ENCODE measurements around the gene BEND3.
"Not testable (repeated sequence)": the region's sequence is repeated elsewhere in the genome, so short reads cannot be mapped to it uniquely, and the experiment has no call there.

Gene BEND3

DNA sequence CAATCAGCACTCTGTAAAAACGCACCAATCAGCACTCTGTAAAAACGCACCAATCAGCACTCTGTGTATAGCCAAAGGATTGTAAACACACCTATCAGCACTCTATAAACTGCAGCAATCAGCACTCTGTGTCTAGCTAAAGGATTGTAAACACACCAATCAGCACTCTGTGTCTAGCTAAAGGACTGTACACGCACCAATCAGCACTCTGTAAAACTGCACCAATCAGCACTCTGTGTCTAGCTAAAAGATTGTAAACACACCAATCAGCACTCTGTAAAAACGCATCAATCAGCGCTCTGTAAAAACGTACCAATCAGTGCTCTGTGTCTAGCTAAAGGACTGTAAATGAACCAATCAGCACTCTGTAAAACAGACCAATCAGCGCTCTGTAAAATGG, 30.9 kb downstream of the BEND3 start:
- H3K4me3 ChIP-seq (ENCODE audit: insufficient read depth, low read depth, low read length, poor library complexity, severe bottlenecking); H3K27ac ChIP-seq (ENCODE audit: insufficient read depth, low read length, poor library complexity, severe bottlenecking); DNase-seq; H3K27me3 ChIP-seq (replicated peaks; ENCODE audit: control insufficient read depth, insufficient read depth, low read length, poor library complexity, severe bottlenecking); H3K4me1 ChIP-seq (ENCODE audit: control insufficient read depth, insufficient read depth, low read length, poor library complexity, severe bottlenecking); H3K9me3 ChIP-seq (ENCODE audit: control insufficient read depth, low read length); H3K36me3 ChIP-seq (ENCODE audit: control insufficient read depth, insufficient read depth, low read length): not testable (repeated sequence)

DNA sequence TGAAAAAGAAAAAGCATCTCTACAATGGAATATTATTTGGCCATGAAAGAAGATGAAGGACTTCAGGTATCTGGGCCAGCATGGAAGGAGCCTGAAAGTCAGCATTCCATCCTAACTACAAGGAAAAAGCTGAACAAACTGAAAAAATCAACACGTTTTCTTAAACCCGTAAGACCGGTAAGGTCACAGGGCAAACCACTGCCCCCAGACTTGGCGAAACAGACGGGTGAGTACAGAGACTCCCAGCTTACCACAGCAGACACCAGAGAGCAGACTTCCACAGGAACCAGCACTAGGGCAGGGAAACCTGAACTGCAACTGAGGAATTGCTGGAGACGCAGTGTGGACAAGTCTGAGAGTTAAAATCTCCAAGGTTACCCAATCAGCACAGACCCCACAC, 31.4 kb downstream of the BEND3 start:
- H3K4me3 ChIP-seq (ENCODE audit: insufficient read depth, low read depth, low read length, poor library complexity, severe bottlenecking), result no peak overlapping the region
- H3K27ac ChIP-seq (ENCODE audit: insufficient read depth, low read length, poor library complexity, severe bottlenecking), result no peak overlapping the region
- no peak for DNase-seq
- no peaks in the 10 kb centered on the region for H3K36me3 ChIP-seq (ENCODE audit: control insufficient read depth, insufficient read depth, low read length)
- H3K4me1 ChIP-seq (ENCODE audit: control insufficient read depth, insufficient read depth, low read length, poor library complexity, severe bottlenecking), result no peaks in the 10 kb centered on the region
- no peaks in the 10 kb centered on the region for H3K27me3 ChIP-seq (replicated peaks; ENCODE audit: control insufficient read depth, insufficient read depth, low read length, poor library complexity, severe bottlenecking)
- H3K9me3 ChIP-seq (ENCODE audit: control insufficient read depth, low read length), result no peaks in the 10 kb centered on the region

DNA sequence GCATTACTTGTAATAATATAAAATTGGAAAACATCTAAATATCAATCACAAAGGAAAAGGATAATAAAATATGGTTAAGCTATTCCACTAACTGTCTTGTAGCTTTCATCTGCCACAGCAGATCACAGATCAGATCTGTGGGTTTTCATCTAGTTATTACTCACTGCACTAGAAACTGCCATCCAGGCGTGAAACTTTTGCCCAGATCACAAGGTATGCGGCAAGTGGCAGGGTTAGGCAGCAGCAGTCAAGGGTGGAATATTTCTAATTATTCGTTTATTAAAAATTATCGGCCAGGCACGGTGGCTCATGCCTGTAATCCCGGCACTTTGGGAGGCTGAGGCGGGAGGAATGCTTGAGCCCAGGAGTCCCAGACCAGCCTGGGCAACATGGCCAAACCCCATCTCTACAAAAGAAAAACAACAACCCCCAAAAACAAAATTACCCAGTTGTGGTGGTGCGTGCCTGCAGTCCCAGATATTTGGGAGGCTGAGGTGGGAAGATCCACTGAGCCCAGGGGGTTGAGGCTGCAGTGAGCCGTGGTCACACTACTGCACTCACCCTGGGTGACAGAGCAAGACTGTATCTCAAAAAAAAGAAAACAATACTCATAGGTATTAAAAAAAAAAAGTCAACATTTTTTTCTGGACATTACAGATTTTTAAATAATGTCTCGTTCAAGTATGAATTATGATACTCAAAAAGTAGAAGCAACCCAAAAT, 32.1 kb downstream of the BEND3 start:
- no peaks in the 10 kb centered on the region for H3K27me3 ChIP-seq (replicated peaks; ENCODE audit: control insufficient read depth, insufficient read depth, low read length, poor library complexity, severe bottlenecking)
- DNase-seq, result no peak

DNA sequence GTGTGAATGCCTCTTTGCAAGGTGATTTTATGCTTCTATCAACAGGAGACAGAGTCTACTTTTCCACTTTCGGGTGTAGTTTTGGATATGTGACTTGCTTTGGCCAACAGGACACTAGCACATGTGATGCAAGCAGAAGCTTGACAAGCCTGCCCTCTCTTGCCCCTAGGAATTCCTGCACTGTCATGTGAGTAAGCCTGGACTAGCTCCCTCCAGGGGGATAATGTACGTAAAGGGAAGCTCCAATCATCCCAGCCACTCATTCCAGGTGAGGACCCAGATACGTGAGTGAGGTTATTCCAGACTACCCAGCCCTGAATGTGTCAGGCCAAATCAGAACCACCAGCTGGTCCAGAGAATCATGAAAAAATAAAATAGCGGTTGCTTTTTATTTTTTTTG, 33.3 kb downstream of the BEND3 start:
- no peak overlapping the region for H3K4me3 ChIP-seq (ENCODE audit: insufficient read depth, low read depth, low read length, poor library complexity, severe bottlenecking)
- H3K27ac ChIP-seq (ENCODE audit: insufficient read depth, low read length, poor library complexity, severe bottlenecking), result no peak overlapping the region
- no peaks in the 10 kb centered on the region for H3K4me1 ChIP-seq (ENCODE audit: control insufficient read depth, insufficient read depth, low read length, poor library complexity, severe bottlenecking)
- no peaks in the 10 kb centered on the region for H3K9me3 ChIP-seq (ENCODE audit: control insufficient read depth, low read length)
- no peaks in the 10 kb centered on the region for H3K27me3 ChIP-seq (replicated peaks; ENCODE audit: control insufficient read depth, insufficient read depth, low read length, poor library complexity, severe bottlenecking)
- no peak for DNase-seq
- H3K36me3 ChIP-seq (ENCODE audit: control insufficient read depth, insufficient read depth, low read length), result no peaks in the 10 kb centered on the region

More for the DNA sequence above, 32.1 kb downstream of the BEND3 start:
- no peaks in the 10 kb centered on the region for H3K9me3 ChIP-seq (ENCODE audit: control insufficient read depth, low read length)
- H3K36me3 ChIP-seq (ENCODE audit: control insufficient read depth, insufficient read depth, low read length), result no peaks in the 10 kb centered on the region
- H3K4me1 ChIP-seq (ENCODE audit: control insufficient read depth, insufficient read depth, low read length, poor library complexity, severe bottlenecking), result no peaks in the 10 kb centered on the region
- H3K27ac ChIP-seq (ENCODE audit: insufficient read depth, low read length, poor library complexity, severe bottlenecking), result no peak overlapping the region
- no peak overlapping the region for H3K4me3 ChIP-seq (ENCODE audit: insufficient read depth, low read depth, low read length, poor library complexity, severe bottlenecking)

DNA sequence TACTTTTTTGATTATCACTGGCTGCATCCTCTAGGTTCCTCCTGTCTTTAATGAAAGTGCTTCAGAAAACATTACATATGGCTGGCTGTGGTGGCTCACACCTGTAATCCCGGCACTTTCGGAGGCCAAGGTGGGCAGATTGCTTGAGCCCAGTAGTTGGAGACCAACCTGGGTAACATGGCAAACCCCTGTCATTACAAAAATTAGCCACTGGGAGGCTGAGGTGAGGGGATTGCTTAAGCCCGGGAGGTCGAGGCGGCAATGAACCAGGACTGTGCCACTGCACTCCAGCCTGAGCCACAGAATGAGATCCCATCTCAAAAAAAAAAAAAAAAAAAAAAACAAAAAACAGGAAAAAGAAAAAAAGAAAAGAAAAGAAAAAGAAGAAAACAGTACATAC, 35.3 kb downstream of the BEND3 start:
- no peak for DNase-seq
- Histone ChIP-seq H3K27me3 (replicated peaks; ENCODE audit: control insufficient read depth, insufficient read depth, low read length, poor library complexity, severe bottlenecking) (no peaks in the 10 kb centered on the region), H3K9me3 (ENCODE audit: control insufficient read depth, low read length) (no peaks in the 10 kb centered on the region), H3K4me1 (ENCODE audit: control insufficient read depth, insufficient read depth, low read length, poor library complexity, severe bottlenecking) (no peaks in the 10 kb centered on the region), H3K36me3 (ENCODE audit: control insufficient read depth, insufficient read depth, low read length) (no peaks in the 10 kb centered on the region), H3K27ac (ENCODE audit: insufficient read depth, low read length, poor library complexity, severe bottlenecking) (no peak overlapping the region), H3K4me3 (ENCODE audit: insufficient read depth, low read depth, low read length, poor library complexity, severe bottlenecking) (no peak overlapping the region)

DNA sequence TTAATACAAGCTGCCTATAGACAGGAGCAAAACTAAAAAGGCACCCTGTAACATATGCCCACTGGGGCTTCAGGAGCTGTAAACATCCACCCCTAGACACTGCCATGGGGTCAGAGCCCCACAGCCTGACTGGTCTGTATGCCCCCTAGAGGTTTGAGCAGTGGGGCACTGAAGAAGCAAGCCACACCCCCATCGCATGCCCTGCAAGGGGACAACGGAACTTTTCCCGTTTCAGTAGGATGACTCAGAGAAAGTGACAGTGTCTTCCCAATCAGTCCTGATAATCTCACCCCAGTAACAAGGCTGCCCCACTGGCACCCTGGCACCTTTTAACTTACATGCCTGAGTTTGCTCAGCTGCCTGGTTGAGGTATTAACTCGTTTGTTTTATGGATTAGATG, 35.9 kb downstream of the BEND3 start:
- no peak for DNase-seq
- Histone ChIP-seq H3K36me3 (ENCODE audit: control insufficient read depth, insufficient read depth, low read length) (no peaks in the 10 kb centered on the region), H3K9me3 (ENCODE audit: control insufficient read depth, low read length) (no peaks in the 10 kb centered on the region), H3K27ac (ENCODE audit: insufficient read depth, low read length, poor library complexity, severe bottlenecking) (no peak overlapping the region), H3K4me3 (ENCODE audit: insufficient read depth, low read depth, low read length, poor library complexity, severe bottlenecking) (no peak overlapping the region), H3K27me3 (replicated peaks; ENCODE audit: control insufficient read depth, insufficient read depth, low read length, poor library complexity, severe bottlenecking) (no peaks in the 10 kb centered on the region), H3K4me1 (ENCODE audit: control insufficient read depth, insufficient read depth, low read length, poor library complexity, severe bottlenecking) (no peaks in the 10 kb centered on the region)

DNA sequence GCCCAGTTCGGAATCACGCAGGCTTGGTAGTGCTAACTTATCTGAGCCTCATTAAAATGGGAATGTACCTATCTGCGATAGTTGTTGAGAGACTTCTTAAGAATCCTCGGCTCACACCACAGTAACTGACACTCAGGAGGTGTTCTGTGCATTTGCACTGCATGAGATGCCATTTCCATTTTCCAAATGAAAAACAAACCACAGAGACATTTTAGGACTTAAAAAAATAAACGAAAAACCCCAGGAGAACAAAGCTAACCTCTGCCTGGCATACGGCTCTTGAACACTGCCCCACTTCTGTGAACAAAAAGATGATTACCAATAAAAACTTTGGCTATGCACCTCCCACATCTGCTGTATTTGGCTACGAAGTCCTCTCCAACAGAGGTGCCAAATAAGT, 37.6 kb downstream of the BEND3 start:
- Histone ChIP-seq H3K27ac (ENCODE audit: insufficient read depth, low read length, poor library complexity, severe bottlenecking) (no peak overlapping the region), H3K9me3 (ENCODE audit: control insufficient read depth, low read length) (no peaks in the 10 kb centered on the region), H3K27me3 (replicated peaks; ENCODE audit: control insufficient read depth, insufficient read depth, low read length, poor library complexity, severe bottlenecking) (no peaks in the 10 kb centered on the region), H3K4me1 (ENCODE audit: control insufficient read depth, insufficient read depth, low read length, poor library complexity, severe bottlenecking) (no peaks in the 10 kb centered on the region), H3K36me3 (ENCODE audit: control insufficient read depth, insufficient read depth, low read length) (no peaks in the 10 kb centered on the region), H3K4me3 (ENCODE audit: insufficient read depth, low read depth, low read length, poor library complexity, severe bottlenecking) (no peak overlapping the region)
- no peak for DNase-seq

DNA sequence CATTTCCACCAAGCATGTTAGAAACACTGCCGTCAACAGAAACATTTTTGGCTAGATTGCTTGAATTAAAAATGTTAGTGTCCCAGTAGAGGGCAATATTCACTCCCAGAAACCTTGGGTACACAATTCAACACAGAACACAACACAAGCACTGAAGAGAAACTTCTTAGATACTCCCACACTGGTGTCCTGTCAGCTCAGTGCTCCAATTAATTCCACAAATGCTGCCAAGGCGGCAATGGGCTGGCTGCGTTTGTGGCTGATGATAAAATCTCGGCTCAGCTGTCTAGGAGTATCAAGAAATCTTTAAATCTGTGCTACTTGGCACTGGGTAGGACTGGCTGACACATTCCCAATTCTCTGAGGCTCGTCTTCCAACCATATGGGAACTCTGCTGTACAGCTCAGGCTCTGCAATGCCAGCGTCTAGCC, 39.3 kb downstream of the BEND3 start:
- no peak for DNase-seq
- Histone ChIP-seq H3K27me3 (replicated peaks; ENCODE audit: control insufficient read depth, insufficient read depth, low read length, poor library complexity, severe bottlenecking) (no peaks in the 10 kb centered on the region), H3K4me1 (ENCODE audit: control insufficient read depth, insufficient read depth, low read length, poor library complexity, severe bottlenecking) (no peaks in the 10 kb centered on the region), H3K36me3 (ENCODE audit: control insufficient read depth, insufficient read depth, low read length) (no peaks in the 10 kb centered on the region), H3K9me3 (ENCODE audit: control insufficient read depth, low read length) (no peaks in the 10 kb centered on the region), H3K27ac (ENCODE audit: insufficient read depth, low read length, poor library complexity, severe bottlenecking) (no peak overlapping the region), H3K4me3 (ENCODE audit: insufficient read depth, low read depth, low read length, poor library complexity, severe bottlenecking) (no peak overlapping the region)

DNA sequence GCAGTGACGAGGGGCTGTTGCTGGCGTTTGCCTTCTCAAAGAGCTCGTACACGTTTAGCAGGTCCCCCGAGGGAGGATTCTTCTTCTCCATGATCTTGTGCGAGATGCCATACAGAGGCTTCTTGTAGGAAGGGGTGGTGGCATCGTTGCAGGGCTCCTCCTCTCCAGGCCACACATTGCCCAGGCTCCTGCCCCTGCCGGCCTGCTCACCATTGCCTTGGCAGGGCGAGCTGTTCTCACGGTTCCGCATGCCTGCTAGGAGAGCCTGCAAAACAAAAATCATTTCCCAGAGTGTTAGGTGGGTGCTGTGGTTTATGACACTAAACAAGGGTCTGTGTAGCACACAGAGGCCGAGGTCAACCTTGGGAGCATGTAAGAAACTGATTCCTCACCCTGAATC, 44.6 kb downstream of the BEND3 start:
- Histone ChIP-seq H3K9me3 (ENCODE audit: control insufficient read depth, low read length) (no peaks in the 10 kb centered on the region), H3K27ac (ENCODE audit: insufficient read depth, low read length, poor library complexity, severe bottlenecking) (no peak overlapping the region), H3K4me1 (ENCODE audit: control insufficient read depth, insufficient read depth, low read length, poor library complexity, severe bottlenecking) (no peaks in the 10 kb centered on the region), H3K27me3 (replicated peaks; ENCODE audit: control insufficient read depth, insufficient read depth, low read length, poor library complexity, severe bottlenecking) (no peaks in the 10 kb centered on the region), H3K36me3 (ENCODE audit: control insufficient read depth, insufficient read depth, low read length) (no peaks in the 10 kb centered on the region), H3K4me3 (ENCODE audit: insufficient read depth, low read depth, low read length, poor library complexity, severe bottlenecking) (no peak overlapping the region)
- no peak for DNase-seq

DNA sequence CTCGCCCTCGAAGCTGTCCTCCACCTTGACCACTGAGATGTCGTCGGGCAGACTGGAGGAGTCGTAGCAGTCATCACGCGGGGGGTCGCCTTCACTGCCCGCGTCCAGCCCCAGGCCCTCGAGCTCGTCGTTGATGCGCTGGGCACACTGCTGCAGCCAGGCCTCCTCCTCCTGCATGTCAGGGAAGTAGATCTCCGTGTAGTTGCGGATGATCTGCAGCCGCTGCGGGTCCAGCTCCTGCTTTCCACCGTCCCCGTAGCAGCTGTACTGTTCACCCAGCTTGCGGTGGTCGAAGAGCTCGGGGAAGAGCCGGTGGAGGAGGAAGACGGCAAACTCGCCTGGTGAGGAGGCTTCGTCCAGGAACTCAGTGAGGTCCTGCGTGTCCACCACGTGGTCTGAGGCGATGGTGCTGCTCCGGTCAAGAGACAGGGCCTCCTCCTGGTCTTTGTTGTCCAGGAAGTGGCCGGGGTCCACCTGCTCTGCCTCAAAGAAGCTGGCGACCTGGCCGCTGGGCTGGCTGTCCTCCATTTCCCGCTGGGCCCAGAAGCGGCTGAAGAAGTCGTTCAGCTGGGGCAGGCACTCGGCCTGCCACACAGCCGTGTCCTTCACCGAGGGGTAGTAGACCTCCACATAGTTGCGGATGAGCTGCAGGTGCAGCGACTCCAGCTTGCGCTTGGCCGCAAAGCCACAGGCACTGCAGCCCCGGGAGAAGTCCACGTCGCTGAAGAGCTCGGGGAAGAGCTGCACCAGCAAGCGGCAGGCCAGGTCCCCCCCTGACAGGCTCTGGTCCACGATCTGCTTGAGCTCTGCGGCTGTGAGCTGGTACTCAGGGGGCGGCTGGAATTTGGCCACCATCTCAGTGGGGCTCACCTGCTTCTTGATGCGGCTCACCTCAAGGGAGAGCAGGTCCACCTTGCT, 45.4 kb downstream of the BEND3 start:
- Histone ChIP-seq H3K4me3 (ENCODE audit: insufficient read depth, low read depth, low read length, poor library complexity, severe bottlenecking) (no peak overlapping the region), H3K27ac (ENCODE audit: insufficient read depth, low read length, poor library complexity, severe bottlenecking) (no peak overlapping the region), H3K4me1 (ENCODE audit: control insufficient read depth, insufficient read depth, low read length, poor library complexity, severe bottlenecking) (no peaks in the 10 kb centered on the region), H3K27me3 (replicated peaks; ENCODE audit: control insufficient read depth, insufficient read depth, low read length, poor library complexity, severe bottlenecking) (no peaks in the 10 kb centered on the region), H3K9me3 (ENCODE audit: control insufficient read depth, low read length) (no peaks in the 10 kb centered on the region), H3K36me3 (ENCODE audit: control insufficient read depth, insufficient read depth, low read length) (no peaks in the 10 kb centered on the region)
- no peak for DNase-seq

Data from effector memory CD4-positive, alpha-beta T cell (primary cell).